SK-N-SH treated with all-trans-retinoic acid at 6 μM for 48 hours (cell line): ENCODE results near the gene TERC.

Experiments
- ZFP30 ChIP-seq: fragments of 450-650 bp; formaldehyde crosslinking; IDR thresholded peaks from 2 replicates; pipeline ENCODE4 v1.5.0; 2022; ENCODE audit warnings: mild to moderate bottlenecking, moderate library complexity
- TF ChIP-seq, protein P1 (sequence below): fragments of 250-450 bp; sonication (Bioruptor Pico); IDR thresholded peaks from 2 replicates; pipeline ENCODE4 v1.5.0; 2020; ENCODE audit warnings: mild to moderate bottlenecking, moderate library complexity

- no peak for TF ChIP-seq ZFP30 (CRISPR knock-in tag)
- TF ChIP-seq, protein P1, sequence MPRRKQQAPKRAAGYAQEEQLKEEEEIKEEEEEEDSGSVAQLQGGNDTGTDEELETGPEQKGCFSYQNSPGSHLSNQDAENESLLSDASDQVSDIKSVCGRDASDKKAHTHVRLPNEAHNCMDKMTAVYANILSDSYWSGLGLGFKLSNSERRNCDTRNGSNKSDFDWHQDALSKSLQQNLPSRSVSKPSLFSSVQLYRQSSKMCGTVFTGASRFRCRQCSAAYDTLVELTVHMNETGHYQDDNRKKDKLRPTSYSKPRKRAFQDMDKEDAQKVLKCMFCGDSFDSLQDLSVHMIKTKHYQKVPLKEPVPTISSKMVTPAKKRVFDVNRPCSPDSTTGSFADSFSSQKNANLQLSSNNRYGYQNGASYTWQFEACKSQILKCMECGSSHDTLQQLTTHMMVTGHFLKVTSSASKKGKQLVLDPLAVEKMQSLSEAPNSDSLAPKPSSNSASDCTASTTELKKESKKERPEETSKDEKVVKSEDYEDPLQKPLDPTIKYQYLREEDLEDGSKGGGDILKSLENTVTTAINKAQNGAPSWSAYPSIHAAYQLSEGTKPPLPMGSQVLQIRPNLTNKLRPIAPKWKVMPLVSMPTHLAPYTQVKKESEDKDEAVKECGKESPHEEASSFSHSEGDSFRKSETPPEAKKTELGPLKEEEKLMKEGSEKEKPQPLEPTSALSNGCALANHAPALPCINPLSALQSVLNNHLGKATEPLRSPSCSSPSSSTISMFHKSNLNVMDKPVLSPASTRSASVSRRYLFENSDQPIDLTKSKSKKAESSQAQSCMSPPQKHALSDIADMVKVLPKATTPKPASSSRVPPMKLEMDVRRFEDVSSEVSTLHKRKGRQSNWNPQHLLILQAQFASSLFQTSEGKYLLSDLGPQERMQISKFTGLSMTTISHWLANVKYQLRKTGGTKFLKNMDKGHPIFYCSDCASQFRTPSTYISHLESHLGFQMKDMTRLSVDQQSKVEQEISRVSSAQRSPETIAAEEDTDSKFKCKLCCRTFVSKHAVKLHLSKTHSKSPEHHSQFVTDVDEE (CRISPR knock-in tag), result no peak
These were observed 48.4 kb upstream of the TERC start for GRCh38 chr3:169813278-169813677.
